ENCODE data around the gene KRT86.

- TF ChIP-seq, protein P1, sequence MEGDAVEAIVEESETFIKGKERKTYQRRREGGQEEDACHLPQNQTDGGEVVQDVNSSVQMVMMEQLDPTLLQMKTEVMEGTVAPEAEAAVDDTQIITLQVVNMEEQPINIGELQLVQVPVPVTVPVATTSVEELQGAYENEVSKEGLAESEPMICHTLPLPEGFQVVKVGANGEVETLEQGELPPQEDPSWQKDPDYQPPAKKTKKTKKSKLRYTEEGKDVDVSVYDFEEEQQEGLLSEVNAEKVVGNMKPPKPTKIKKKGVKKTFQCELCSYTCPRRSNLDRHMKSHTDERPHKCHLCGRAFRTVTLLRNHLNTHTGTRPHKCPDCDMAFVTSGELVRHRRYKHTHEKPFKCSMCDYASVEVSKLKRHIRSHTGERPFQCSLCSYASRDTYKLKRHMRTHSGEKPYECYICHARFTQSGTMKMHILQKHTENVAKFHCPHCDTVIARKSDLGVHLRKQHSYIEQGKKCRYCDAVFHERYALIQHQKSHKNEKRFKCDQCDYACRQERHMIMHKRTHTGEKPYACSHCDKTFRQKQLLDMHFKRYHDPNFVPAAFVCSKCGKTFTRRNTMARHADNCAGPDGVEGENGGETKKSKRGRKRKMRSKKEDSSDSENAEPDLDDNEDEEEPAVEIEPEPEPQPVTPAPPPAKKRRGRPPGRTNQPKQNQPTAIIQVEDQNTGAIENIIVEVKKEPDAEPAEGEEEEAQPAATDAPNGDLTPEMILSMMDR (IDR thresholded peaks at IDR 0.05) = no peak
- no peak for TF ChIP-seq POLR2AphosphoS5 (IDR thresholded peaks at IDR 0.05; ENCODE audit: low read depth, low read length)
- TF ChIP-seq RCOR1 (IDR thresholded peaks at IDR 0.05; ENCODE audit: low read length) = no peak
- no peak for TF ChIP-seq NRF1 (IDR thresholded peaks at IDR 0.05; ENCODE audit: low read depth, low read length)
- TF ChIP-seq, protein P2, sequence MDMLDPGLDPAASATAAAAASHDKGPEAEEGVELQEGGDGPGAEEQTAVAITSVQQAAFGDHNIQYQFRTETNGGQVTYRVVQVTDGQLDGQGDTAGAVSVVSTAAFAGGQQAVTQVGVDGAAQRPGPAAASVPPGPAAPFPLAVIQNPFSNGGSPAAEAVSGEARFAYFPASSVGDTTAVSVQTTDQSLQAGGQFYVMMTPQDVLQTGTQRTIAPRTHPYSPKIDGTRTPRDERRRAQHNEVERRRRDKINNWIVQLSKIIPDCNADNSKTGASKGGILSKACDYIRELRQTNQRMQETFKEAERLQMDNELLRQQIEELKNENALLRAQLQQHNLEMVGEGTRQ (IDR thresholded peaks at IDR 0.05; ENCODE audit: borderline replicate concordance, low read depth, low read length) = no peak
- TF ChIP-seq, protein P3, sequence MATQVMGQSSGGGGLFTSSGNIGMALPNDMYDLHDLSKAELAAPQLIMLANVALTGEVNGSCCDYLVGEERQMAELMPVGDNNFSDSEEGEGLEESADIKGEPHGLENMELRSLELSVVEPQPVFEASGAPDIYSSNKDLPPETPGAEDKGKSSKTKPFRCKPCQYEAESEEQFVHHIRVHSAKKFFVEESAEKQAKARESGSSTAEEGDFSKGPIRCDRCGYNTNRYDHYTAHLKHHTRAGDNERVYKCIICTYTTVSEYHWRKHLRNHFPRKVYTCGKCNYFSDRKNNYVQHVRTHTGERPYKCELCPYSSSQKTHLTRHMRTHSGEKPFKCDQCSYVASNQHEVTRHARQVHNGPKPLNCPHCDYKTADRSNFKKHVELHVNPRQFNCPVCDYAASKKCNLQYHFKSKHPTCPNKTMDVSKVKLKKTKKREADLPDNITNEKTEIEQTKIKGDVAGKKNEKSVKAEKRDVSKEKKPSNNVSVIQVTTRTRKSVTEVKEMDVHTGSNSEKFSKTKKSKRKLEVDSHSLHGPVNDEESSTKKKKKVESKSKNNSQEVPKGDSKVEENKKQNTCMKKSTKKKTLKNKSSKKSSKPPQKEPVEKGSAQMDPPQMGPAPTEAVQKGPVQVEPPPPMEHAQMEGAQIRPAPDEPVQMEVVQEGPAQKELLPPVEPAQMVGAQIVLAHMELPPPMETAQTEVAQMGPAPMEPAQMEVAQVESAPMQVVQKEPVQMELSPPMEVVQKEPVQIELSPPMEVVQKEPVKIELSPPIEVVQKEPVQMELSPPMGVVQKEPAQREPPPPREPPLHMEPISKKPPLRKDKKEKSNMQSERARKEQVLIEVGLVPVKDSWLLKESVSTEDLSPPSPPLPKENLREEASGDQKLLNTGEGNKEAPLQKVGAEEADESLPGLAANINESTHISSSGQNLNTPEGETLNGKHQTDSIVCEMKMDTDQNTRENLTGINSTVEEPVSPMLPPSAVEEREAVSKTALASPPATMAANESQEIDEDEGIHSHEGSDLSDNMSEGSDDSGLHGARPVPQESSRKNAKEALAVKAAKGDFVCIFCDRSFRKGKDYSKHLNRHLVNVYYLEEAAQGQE (IDR thresholded peaks at IDR 0.05; ENCODE audit: low read depth, low read length) = no peak
- TF ChIP-seq MAX (IDR thresholded peaks at IDR 0.05; ENCODE audit: low read depth) = no peak
- TF ChIP-seq, protein P4, sequence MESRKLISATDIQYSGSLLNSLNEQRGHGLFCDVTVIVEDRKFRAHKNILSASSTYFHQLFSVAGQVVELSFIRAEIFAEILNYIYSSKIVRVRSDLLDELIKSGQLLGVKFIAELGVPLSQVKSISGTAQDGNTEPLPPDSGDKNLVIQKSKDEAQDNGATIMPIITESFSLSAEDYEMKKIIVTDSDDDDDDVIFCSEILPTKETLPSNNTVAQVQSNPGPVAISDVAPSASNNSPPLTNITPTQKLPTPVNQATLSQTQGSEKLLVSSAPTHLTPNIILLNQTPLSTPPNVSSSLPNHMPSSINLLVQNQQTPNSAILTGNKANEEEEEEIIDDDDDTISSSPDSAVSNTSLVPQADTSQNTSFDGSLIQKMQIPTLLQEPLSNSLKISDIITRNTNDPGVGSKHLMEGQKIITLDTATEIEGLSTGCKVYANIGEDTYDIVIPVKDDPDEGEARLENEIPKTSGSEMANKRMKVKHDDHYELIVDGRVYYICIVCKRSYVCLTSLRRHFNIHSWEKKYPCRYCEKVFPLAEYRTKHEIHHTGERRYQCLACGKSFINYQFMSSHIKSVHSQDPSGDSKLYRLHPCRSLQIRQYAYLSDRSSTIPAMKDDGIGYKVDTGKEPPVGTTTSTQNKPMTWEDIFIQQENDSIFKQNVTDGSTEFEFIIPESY (IDR thresholded peaks at IDR 0.05; ENCODE audit: borderline replicate concordance, low read depth) = no peak
- no peak for TF ChIP-seq CHD2 (IDR thresholded peaks at IDR 0.05; ENCODE audit: low read length, partially characterized antibody)
- no peak for TF ChIP-seq EP300 (IDR thresholded peaks at IDR 0.05; ENCODE audit: borderline replicate concordance in 1 of 2, low read depth in 1 of 2, low read length in 1 of 2)
- TF ChIP-seq EZH2phosphoT487 (IDR thresholded peaks at IDR 0.05; ENCODE audit: borderline replicate concordance, low read depth) = no peak
Observed at GRCh38 chr12:52233462-52234207, 40.8 kb upstream of the KRT86 start.
